GM21381 (cell line): ENCODE measurements around the gene HDAC4.

Experiments
- ATAC-seq: cut with Tn5 transposase; IDR thresholded peaks from one replicate; pipeline ENCODE4 v1.9.1; 2021; ENCODE audit warnings: mild to moderate bottlenecking, moderate library complexity; ENCODE audit not compliant: unreplicated experiment

Gene HDAC4

GRCh38 chr2:239354132-239354790 lies 46.6 kb downstream of the HDAC4 start:
- ATAC-seq = no peak

- ATAC-seq = no peak
Measured at GRCh38 chr2:239353692-239354091, 47.1 kb downstream of the HDAC4 start.

- ATAC-seq = no peak
Measured at GRCh38 chr2:239351687-239352086, 49.1 kb downstream of the HDAC4 start.

DNA sequence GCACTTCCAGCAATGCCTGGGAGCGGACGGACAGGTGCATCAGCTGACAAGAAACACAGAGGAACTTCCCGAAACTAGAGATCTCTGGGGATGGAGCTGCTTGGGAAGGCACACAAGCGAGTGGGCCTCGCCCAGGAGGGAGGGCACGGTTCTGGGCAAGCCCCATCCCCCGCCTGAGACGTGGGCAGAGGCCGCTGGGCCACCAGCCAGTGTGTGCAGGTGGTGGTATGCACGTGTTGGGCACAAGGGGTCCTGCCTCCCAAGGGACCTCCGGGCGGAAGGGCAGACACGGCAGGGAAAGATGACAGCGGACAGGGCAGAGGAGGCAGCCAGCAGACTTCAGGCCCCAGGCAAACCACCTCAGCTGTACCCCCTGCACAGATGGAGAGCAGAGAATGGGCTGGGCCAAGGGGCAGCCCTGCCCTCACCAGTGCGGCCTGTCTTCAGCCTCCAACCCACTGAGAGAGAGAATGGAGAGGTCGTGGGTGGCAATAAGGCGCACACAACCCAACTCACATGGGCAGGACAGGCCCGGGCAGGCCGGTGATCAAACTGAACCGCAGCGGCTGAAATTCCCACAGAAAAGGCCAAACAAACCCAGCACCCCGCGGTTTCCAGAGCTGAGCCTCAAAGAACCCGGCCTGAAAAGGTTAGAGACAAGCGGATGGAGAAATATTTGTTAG lies 51.2 kb downstream of the HDAC4 start:
- no peak for ATAC-seq

DNA sequence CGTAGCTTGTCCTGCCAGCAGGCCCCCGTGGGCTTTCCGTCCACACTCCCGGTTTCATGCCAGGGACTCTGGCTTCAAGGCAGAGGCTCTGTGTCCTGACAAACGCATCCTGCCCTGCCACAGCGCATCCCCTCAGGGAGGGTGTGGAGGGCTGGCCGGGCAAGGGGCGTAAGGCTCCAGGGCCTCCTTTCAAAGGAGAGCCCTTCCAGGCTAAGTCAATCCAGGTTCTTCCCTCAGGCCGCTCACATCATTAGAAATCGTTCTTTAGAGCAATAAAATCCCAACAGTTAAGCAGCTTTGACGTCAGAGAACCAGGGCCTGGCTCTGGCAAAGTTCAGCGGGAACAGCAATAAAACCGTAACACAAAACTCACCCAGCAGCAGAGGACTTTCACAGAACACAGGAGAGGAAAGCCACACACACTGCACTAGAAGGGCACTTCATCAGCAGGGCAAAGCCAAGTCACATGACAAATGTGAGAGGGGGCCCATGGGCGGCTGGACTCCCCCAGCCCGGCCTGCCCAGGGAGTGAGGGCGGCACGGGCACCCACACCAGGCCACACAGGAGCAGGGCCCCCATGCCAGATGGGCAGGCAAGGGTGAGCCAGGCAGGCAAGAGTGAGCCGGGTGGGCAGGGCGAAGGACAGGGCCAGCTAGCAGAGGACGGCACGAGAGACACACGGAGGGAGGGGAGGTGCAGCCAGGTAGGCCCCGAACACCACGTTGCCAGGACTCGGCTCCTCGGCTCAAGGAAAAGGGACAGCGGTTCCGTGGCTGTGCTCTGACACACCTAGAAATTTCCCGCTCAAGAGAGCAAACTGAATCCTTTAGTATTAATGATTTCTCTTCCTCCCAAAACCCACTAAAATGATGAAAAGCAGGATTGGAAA lies 52.0 kb downstream of the HDAC4 start:
- no peak for ATAC-seq

GRCh38 chr2:239346676-239347075 lies 54.1 kb downstream of the HDAC4 start:
- ATAC-seq = no peak

DNA sequence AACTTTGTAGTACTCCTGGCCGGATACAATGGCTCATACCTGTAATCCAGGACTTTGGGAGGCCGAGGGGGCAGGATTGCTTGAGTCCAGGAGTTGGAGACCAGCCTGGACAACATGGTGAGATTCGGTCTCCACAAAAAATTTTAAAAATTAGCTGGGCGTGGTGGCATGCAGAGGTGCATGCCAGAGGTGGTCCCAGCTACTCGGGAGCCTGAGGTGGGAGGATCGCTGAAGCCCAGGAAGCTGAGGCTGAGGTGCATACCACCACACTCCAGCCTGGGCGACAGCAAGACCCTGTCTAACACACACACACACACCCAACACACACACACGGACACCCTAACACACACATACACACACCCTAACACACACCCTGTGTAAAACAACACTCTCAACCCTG lies 55.6 kb downstream of the HDAC4 start:
- ATAC-seq = no peak

DNA sequence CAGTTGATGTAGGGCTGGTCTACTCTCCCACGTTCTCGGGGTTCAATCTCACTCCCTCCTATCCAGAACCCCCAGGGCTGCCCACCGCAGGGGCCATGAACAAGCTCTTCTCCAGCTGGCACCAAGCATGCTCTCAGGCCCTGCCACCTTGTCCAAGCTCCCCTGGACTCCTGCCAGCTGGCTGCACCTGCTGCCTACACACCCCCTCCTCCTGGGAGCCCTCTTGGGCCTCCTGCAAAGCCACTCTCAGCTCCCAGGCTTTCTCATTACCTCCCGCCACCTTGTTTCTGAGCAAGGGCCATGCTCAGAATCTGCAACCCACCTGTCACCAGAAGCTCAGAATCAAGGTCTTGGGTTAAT lies 56.0 kb downstream of the HDAC4 start:
- ATAC-seq = no peak

GRCh38 chr2:239343946-239344856 lies 56.6 kb downstream of the HDAC4 start:
- no peak for ATAC-seq

GRCh38 chr2:239343460-239343859 lies 57.4 kb downstream of the HDAC4 start:
- ATAC-seq = no peak

DNA sequence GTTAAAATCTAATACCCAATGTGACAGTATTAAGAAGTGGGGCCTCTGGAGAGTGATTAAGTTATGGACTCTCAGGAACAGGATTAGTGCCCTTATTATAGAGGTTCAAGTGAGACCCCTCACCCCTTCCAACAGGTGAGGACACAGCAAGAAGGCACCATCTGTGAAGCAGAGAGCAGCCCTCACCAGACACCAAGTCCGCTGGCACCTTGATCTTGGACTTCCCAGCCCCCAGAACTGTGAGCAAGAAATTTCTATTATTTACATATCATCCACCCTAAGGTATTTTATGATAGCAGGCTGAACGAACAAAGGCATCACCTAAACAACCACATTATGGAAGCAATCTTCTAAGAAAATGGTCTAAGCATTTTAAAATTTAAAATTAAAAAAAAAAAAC lies 59.0 kb downstream of the HDAC4 start:
- ATAC-seq = no peak

GRCh38 chr2:239341146-239341732 lies 59.6 kb downstream of the HDAC4 start:
- no peak for ATAC-seq

DNA sequence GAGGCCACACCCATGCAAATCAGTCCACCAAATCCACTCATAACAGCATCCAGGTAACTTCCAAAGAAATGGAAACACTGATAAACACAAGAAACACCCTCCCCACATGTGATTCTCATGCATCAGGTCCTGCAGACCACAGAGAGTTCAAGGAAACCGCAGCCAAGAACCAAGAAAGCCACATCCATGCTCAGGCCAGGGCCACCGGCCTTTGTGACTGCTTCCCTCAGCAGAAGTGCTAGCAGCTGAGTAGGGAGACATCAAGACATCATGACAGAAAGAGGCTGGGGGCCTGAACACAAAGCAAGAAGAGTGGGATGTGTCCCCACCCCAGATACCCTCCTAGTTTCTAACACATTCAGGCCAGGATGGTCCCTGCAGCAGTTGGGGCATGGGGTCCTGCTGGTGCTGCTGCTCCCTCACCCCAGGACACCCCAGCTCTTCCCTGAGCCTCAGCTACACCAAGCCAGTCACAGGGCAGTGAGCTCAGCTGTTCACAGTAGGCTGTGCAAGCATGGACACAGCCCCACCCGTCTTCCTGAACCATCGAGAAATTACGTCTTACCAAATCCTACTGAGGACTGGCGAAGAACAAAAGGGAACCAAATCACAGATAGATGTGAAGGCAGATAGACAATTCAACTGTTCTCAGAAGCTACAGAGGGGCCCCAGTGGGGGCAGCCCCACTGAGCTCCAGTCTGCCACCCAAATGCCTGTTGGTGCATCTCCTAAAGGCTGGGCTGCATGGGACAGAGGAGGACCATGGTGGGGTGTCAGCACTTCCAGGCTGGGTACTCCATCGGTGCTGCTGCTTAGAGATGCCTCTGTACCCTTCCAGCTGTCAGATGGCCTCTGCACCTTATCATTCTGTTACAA lies 60.9 kb downstream of the HDAC4 start:
- ATAC-seq = peak; percentile 89

DNA sequence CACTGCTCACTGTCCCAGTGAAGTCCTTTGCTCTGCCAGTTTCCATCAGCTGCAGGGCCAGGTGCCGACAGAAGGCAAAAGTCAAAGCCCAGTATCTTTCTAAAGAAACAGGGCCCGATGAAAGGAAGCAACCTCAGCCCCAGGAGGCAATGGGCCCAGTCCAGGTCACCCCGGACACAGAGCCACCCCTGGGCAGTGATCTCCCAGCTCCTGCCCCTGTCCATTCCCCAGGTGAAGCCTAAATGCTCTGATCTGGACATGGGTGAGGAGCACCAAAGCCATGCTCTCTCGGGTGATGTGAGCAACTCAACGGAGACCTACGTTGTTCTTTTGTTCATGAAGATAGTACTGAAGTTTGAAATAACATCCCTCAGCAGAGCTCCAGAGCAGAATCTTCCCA lies 61.6 kb downstream of the HDAC4 start:
- ATAC-seq = no peak

DNA sequence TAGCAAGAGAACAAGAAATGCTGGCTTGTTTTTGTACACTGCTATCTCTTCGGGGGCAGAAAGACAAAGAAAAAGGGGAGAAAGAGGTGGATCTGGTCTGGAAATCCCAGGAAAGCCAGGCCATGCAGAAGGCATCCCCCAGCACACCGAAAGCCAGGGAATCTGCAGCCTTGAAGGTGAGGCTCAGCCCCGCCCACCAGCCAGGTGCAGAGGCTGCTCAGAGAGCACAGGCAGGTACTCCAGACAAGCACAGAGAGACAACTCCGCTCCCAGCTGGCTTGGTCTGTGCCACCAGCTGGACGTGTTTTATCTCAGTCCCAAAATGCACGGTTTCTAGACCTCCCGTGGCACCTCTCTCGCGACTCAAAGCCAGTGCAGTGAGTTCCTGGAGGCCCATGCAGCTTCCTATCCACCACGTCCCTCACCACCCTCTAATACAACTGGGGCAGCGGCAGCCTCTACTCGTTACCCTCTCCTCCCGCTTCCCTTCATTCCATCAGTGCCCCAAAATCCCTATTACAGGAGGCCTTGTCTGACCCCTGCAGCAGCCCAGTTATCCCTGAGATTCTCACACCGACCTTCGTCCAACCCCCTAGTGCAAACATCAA lies 62.8 kb downstream of the HDAC4 start:
- ATAC-seq = no peak

DNA sequence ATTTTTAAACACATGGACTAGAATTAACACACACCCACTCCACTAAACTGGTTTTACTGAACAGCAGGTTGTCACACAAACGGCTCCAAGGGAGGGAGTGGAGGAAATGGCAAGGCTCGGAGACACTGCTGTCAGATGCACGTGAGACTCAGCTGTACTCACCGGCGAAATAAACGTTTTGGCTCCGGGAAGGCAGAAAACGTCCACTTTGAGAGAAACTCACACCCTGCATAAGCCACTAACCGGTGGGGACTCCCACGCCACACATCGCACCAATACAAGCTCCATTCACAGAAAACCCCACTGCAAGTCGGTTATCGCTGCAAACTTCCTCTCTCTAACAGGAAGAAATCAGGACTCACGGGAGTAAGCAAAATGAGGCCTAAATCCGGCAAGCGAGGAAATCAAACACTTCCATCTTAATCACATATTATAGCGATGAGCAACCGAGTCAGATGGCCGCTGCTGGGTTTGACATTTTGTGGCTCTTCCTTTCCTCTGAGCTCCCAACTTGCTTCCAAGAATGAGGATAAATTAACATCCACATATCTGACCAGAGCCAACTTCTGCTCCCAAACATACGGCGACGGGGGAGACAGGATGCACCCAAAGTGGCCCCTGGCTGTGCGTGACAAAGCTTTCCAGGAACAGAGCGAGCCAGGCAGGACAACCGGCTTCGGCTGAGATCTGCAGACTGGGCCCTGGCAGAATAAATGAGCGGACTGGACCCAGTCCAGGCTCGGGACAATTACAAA lies 63.5 kb downstream of the HDAC4 start:
- no peak for ATAC-seq

DNA sequence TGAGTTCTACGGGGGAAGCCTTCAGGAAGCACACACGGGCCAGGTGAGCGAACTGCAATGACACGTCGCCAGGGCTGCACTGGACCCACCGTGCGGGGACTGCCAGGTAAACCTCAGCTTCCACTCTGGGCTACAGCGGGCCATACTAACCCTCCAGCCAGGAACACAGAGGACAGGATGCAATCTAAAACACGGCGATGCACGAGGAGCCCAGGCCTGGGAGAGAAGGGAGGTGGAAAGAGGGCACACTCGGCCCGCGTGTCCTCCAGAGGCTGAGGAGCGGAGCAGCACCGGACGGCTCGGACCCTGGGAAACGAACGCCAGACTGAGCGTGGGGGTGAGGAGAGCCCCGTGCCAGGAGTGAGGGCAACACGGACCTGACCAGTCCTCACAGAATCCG lies 69.3 kb downstream of the HDAC4 start:
- no peak for ATAC-seq

- ATAC-seq = no peak
Measured at GRCh38 chr2:239330836-239331235, 70.0 kb downstream of the HDAC4 start.
